ENCODE results near the gene PLEKHM2. TPM values are rescaled to one million over a fixed set of nuclear protein-coding genes. Genes with fewer than 3 reads are reported as not detected.

The PLEKHM2 gene
- total and polyA plus RNA-seq, 2 of the 4 experiments (the other 2 are of a cell fraction): 24.7 to 48.0 TPM

- ATAC-seq (ENCODE audit: low read depth): no peak
- Histone ChIP-seq H2AK9ac (replicated peaks; ENCODE audit: low read depth, low read length, poor library complexity) (no peak overlapping the region), H2AK5ac (ENCODE audit: low read depth, low read length) (no peak overlapping the region), H4K5ac (ENCODE audit: low read depth, low read length) (no peak overlapping the region), H4K20me1 (ENCODE audit: insufficient read depth, low read length) (peaks cover 30% of the 10 kb centered on the region), H3K56ac (ENCODE audit: extremely low read depth, insufficient read depth, low read length) (no peak overlapping the region), H3K4me1 (ENCODE audit: control insufficient read depth, insufficient read depth, low read length) (peaks cover 5% of the 10 kb centered on the region), H3K14ac (replicated peaks; ENCODE audit: low read depth, low read length) (no peak overlapping the region), H3K9me1 (ENCODE audit: insufficient read depth, low read length) (peaks cover 9% of the 10 kb centered on the region), H3K4me2 (ENCODE audit: low read depth, low read length) (no peak overlapping the region), H3K4ac (ENCODE audit: low read depth, low read length) (no peak overlapping the region), H4K91ac (ENCODE audit: insufficient read depth, low read depth, low read length) (no peak overlapping the region), H2BK20ac (ENCODE audit: low read depth, low read length) (no peak overlapping the region), H3K79me1 (ENCODE audit: low read depth in 1 of 2, low read length in 2 of 2) (peaks cover 30 to 45% of the 10 kb centered on the region in 2 experiments), H3K9me3 (ENCODE audit: control insufficient read depth, insufficient read depth, low read length) (no peaks in the 10 kb centered on the region), H2AFZ (replicated peaks; ENCODE audit: low read length, poor library complexity) (no peak overlapping the region), H2BK5ac (ENCODE audit: low read depth, low read length, poor library complexity, severe bottlenecking) (no peak overlapping the region), H2BK120ac (ENCODE audit: low read depth, low read length) (no peak overlapping the region), H3K4me3 (ENCODE audit: insufficient read depth, low read depth, low read length) (no peak overlapping the region), H3K27ac (ENCODE audit: insufficient read depth, low read length) (no peak overlapping the region), H3K27me3 (ENCODE audit: control insufficient read depth, insufficient read depth, low read length) (no peaks in the 10 kb centered on the region), H3K9ac (ENCODE audit: low read depth, low read length) (no peak overlapping the region), H3K36me3 (ENCODE audit: control insufficient read depth, insufficient read depth, low read length) (peaks cover 58% of the 10 kb centered on the region), H2BK15ac (ENCODE audit: low read depth, low read length) (no peak overlapping the region), H4K8ac (ENCODE audit: low read depth in 2 of 2, low read length in 2 of 2) (no peak overlapping the region), H3K18ac (ENCODE audit: low read depth, low read length) (no peak overlapping the region), H3K23ac (ENCODE audit: low read depth, low read length) (no peak overlapping the region)
- no peak for DNase-seq
- in situ Hi-C loops (cut with MboI; ENCODE audit: low sequenced_read_pairs) (no loop called here), dilution Hi-C loops (cut with HindIII; ENCODE audit: low sequenced_read_pairs, unreplicated experiment) (no loop called here), intact Hi-C loops (cut with micrococcal nuclease) (no loop called here)
- ChIA-PET CTCF (no interaction called here), POLR2A (ENCODE audit: unreplicated experiment) (interaction anchor here (0.5 kb wide), 1 partner anchor 42 kb away, joined by 5 read pairs; no protein-coding TSS in a partner anchor)
- no peak for TF ChIP-seq SMC3 (IDR thresholded peaks at IDR 0.05; ENCODE audit: low read depth, low read length)
- 85% methylated on average over 5 of the region's 8 CpGs; no CpG with 5 or more reads in 1 of the 2 experiments for WGBS, 2 experiments (ENCODE audit: extremely low coverage in 2 of 2, insufficient read length in 1 of 2)
- no TSS peak for BruUV-seq (replicated peaks)
Measured at GRCh38 chr1:15718199-15718601, 34.1 kb downstream of the PLEKHM2 start.

Data from IMR-90 (cell line).